ENCODE results near the gene GINS3. TPM values are rescaled to one million over a fixed set of nuclear protein-coding genes. Genes with fewer than 3 reads are reported as not detected.

GINS3 gene
- polyA plus RNA-seq (2013, experiment 1 of 2) = 5.4 TPM
- polyA plus RNA-seq (2013, experiment 2 of 2) = 4.4 TPM

DNA sequence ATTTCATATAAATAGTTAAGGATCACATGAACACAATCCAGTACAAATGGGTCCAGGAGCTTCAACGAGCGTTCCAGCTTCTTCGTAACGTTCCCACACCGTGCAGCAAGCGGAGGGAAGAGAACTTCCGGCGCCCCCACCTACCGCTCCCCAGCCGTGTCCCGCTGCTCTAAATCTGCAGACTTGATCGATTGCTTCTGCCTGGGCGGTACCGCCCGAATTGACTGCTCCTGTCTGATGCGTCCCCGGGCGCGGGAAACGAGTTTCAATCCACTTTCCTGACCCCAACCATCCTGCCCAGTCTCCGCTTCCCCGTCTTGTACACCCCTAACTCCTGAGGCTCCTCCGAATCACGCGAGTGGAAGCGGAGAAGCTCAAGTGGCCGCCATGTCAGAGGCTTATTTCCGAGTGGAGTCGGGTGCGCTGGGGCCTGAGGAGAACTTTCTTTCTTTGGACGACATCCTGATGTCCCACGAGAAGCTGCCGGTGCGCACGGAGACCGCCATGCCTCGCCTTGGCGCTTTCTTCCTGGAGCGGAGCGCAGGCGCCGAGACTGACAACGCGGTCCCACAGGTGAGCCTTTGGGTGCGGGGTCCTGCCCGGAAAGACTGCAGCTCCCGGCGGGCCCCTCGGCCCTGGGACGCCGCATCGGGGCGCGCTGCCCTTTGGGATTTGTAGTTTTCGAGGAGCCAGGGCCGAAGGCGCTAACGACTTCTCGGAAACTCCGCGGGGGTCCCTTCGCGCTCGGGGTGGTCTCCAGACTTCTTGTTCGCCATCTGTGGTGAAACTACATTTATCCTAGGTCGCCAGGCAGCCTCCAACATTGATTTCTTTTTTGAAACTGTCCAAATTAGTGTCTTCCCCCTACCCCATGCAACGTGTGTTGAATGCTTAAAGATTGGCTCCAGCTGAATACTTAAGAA lies at the start of gene GINS3:
TSS of gene GINS3 (plus strand) at position 257 of the 923 bp plus-strand sequence. CDS start at position 388, 131 bp downstream.
- WGBS, 2 experiments (ENCODE audit: insufficient coverage in 2 of 2) = 0% methylated on average over 61 to 62 of the region's 67 CpGs
- no peaks in the 10 kb centered on the region for H3K9me3 ChIP-seq (ENCODE audit: control insufficient read depth, low read length)
- no peaks in the 10 kb centered on the region for H3K4me1 ChIP-seq (ENCODE audit: control insufficient read depth, insufficient read depth, low read length, poor library complexity, severe bottlenecking)
- H3K27ac ChIP-seq (ENCODE audit: low read depth, low read length, severe bottlenecking) = peak within 1 kb of the TSS; percentile 62
- peak within 1 kb of the TSS; percentile 90 for H3K4me3 ChIP-seq (ENCODE audit: extremely low read depth, insufficient read depth, low read length, poor library complexity, severe bottlenecking)
- no peaks in the 10 kb centered on the region for H3K36me3 ChIP-seq (ENCODE audit: control insufficient read depth, insufficient read depth, low read length)

- Histone ChIP-seq H3K27ac (ENCODE audit: low read depth, low read length, severe bottlenecking) (no peak overlapping the region), H3K36me3 (ENCODE audit: control insufficient read depth, insufficient read depth, low read length) (no peaks in the 10 kb centered on the region), H3K4me1 (ENCODE audit: control insufficient read depth, insufficient read depth, low read length, poor library complexity, severe bottlenecking) (peaks cover 4% of the 10 kb centered on the region), H3K4me3 (ENCODE audit: extremely low read depth, insufficient read depth, low read length, poor library complexity, severe bottlenecking) (no peak overlapping the region), H3K9me3 (ENCODE audit: control insufficient read depth, low read length) (no peaks in the 10 kb centered on the region)
- WGBS, 2 experiments (ENCODE audit: insufficient coverage in 2 of 2) = 100% methylated on average over 2 to 4 of the region's 4 CpGs
Observed at GRCh38 chr16:58343562-58343961, 48.7 kb upstream of the GINS3 start.

- H3K9me3 ChIP-seq (ENCODE audit: control insufficient read depth, low read length) = no peaks in the 10 kb centered on the region
- 87 to 90% methylated on average over 8 to 10 of the region's 14 CpGs for WGBS, 2 experiments (ENCODE audit: insufficient coverage in 2 of 2)
- no peak overlapping the region for H3K4me3 ChIP-seq (ENCODE audit: extremely low read depth, insufficient read depth, low read length, poor library complexity, severe bottlenecking)
- no peaks in the 10 kb centered on the region for H3K36me3 ChIP-seq (ENCODE audit: control insufficient read depth, insufficient read depth, low read length)
- no peak overlapping the region for H3K27ac ChIP-seq (ENCODE audit: low read depth, low read length, severe bottlenecking)
- peaks cover 4% of the 10 kb centered on the region for H3K4me1 ChIP-seq (ENCODE audit: control insufficient read depth, insufficient read depth, low read length, poor library complexity, severe bottlenecking)
Observed at GRCh38 chr16:58345574-58346354, 46.5 kb upstream of the GINS3 start.

DNA sequence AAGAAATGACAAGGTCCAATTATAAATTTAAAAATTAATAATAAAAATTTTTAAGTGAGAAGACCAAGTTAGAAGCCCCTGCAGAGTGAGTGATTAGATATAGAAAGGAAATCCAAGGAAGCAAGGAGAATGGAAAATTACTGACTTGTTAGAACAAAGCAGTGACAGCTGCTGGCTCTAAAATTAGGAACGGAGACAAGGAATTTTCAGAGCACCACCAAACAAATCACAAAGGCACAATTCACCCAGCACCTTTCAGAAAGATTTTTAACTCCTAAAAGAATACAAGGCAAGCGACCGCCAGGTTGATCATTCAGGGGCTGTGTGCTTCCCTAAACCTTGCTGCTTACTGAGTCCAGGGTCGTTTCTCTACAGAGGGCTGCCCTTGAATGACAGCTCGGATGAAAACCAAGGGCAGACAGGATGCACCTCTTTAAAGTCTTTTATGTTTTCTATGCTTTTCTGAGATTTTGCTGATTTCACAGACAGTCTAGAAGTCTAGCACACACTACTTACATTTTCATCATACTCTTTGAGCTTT lies 45.4 kb upstream of the GINS3 start:
- Histone ChIP-seq H3K4me3 (ENCODE audit: extremely low read depth, insufficient read depth, low read length, poor library complexity, severe bottlenecking) (no peak overlapping the region), H3K4me1 (ENCODE audit: control insufficient read depth, insufficient read depth, low read length, poor library complexity, severe bottlenecking) (peaks cover 4% of the 10 kb centered on the region), H3K9me3 (ENCODE audit: control insufficient read depth, low read length) (no peaks in the 10 kb centered on the region), H3K36me3 (ENCODE audit: control insufficient read depth, insufficient read depth, low read length) (no peaks in the 10 kb centered on the region), H3K27ac (ENCODE audit: low read depth, low read length, severe bottlenecking) (no peak overlapping the region)
- 79 to 83% methylated on average over 3 to 4 of the region's 5 CpGs for WGBS, 2 experiments (ENCODE audit: insufficient coverage in 2 of 2)

GRCh38 chr16:58348986-58349385 lies 43.3 kb upstream of the GINS3 start:
- peaks cover 4% of the 10 kb centered on the region for H3K4me1 ChIP-seq (ENCODE audit: control insufficient read depth, insufficient read depth, low read length, poor library complexity, severe bottlenecking)
- WGBS, 2 experiments (ENCODE audit: insufficient coverage in 2 of 2) = 75 to 90% methylated on average over 2 of the region's 3 CpGs
- peaks cover 5% of the 10 kb centered on the region for H3K9me3 ChIP-seq (ENCODE audit: control insufficient read depth, low read length)
- H3K36me3 ChIP-seq (ENCODE audit: control insufficient read depth, insufficient read depth, low read length) = no peaks in the 10 kb centered on the region
- H3K4me3 ChIP-seq (ENCODE audit: extremely low read depth, insufficient read depth, low read length, poor library complexity, severe bottlenecking) = no peak overlapping the region
- no peak overlapping the region for H3K27ac ChIP-seq (ENCODE audit: low read depth, low read length, severe bottlenecking)

- no peak overlapping the region for H3K27ac ChIP-seq (ENCODE audit: low read depth, low read length, severe bottlenecking)
- no peak overlapping the region for H3K4me3 ChIP-seq (ENCODE audit: extremely low read depth, insufficient read depth, low read length, poor library complexity, severe bottlenecking)
- H3K9me3 ChIP-seq (ENCODE audit: control insufficient read depth, low read length) = peaks cover 5% of the 10 kb centered on the region
- no peaks in the 10 kb centered on the region for H3K4me1 ChIP-seq (ENCODE audit: control insufficient read depth, insufficient read depth, low read length, poor library complexity, severe bottlenecking)
- H3K36me3 ChIP-seq (ENCODE audit: control insufficient read depth, insufficient read depth, low read length) = no peaks in the 10 kb centered on the region
- 78 to 80% methylated on average over 8 of the region's 8 CpGs for WGBS, 2 experiments (ENCODE audit: insufficient coverage in 2 of 2)
Observed at GRCh38 chr16:58352690-58353089, 39.6 kb upstream of the GINS3 start.

DNA sequence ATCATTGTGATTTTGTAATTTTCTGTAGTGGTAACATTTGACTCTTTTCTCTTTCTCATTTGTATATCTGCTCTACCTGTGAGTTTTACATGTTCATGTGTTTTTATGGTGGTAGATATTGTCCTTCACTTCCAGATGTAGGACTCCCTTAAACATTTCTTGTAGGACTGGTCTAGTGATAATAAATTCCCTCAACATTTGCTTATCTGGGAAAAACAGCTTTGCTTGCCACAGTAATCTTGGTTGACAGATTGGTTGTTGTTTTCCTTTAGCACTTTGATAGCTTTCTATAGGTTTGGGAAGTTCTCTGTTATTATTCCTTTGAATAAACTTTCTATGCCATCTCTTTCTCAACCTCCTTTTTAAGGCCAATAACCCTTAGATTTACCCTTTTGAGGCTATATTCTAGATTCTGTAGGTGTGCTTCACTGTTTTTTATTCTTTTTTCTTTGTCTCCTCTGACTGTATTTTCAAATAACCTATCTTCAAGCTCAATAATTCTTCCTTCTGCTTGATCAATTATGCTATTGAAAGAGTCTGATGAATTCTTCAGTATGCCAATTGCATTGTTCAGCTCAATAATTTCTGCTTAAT lies 32.1 kb upstream of the GINS3 start:
- peaks cover 3% of the 10 kb centered on the region for H3K9me3 ChIP-seq (ENCODE audit: control insufficient read depth, low read length)
- H3K36me3 ChIP-seq (ENCODE audit: control insufficient read depth, insufficient read depth, low read length) = no peaks in the 10 kb centered on the region
- no peak overlapping the region for H3K27ac ChIP-seq (ENCODE audit: low read depth, low read length, severe bottlenecking)
- H3K4me3 ChIP-seq (ENCODE audit: extremely low read depth, insufficient read depth, low read length, poor library complexity, severe bottlenecking) = no peak overlapping the region
- no peaks in the 10 kb centered on the region for H3K4me1 ChIP-seq (ENCODE audit: control insufficient read depth, insufficient read depth, low read length, poor library complexity, severe bottlenecking)

GRCh38 chr16:58361726-58362125 lies 30.5 kb upstream of the GINS3 start:
- H3K4me3 ChIP-seq (ENCODE audit: extremely low read depth, insufficient read depth, low read length, poor library complexity, severe bottlenecking) = no peak overlapping the region
- no peaks in the 10 kb centered on the region for H3K4me1 ChIP-seq (ENCODE audit: control insufficient read depth, insufficient read depth, low read length, poor library complexity, severe bottlenecking)
- H3K9me3 ChIP-seq (ENCODE audit: control insufficient read depth, low read length) = peaks cover 3% of the 10 kb centered on the region
- no peaks in the 10 kb centered on the region for H3K36me3 ChIP-seq (ENCODE audit: control insufficient read depth, insufficient read depth, low read length)
- no peak overlapping the region for H3K27ac ChIP-seq (ENCODE audit: low read depth, low read length, severe bottlenecking)

DNA sequence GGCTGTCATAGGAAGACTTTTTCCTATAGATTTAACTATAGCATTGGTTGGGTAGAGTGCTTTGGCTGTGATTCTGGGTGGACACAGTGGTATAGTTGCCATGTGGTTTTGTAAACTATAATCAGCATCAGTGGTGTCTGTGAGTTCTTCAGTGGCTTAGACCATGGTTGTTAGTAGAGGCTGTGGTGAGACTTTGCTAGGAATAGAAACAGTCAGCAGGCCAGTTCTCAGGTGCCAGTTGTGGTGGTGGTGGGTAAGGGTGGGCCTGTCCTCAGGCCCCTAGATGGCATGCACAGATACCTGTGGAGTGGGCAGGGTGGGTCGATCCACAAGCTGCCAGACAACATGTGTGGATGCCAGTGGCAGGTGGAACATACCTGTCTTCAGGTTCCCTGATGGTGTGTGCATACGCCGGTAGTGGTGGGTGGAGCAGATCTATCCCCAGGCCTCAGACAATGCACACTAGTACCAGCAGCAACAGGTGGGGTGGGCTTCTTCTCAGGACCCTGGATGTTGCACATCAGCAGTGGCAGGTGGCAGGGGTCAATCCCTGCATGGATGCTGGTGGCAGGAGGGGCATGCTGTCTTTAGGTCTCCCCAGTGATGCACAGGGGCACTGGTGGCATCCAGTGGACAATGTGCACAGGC lies 28.4 kb upstream of the GINS3 start:
- WGBS, 2 experiments (ENCODE audit: insufficient coverage in 2 of 2) = 95 to 97% methylated on average over 3 of the region's 3 CpGs
- peaks cover 3% of the 10 kb centered on the region for H3K9me3 ChIP-seq (ENCODE audit: control insufficient read depth, low read length)
- H3K27ac ChIP-seq (ENCODE audit: low read depth, low read length, severe bottlenecking) = no peak overlapping the region
- no peak overlapping the region for H3K4me3 ChIP-seq (ENCODE audit: extremely low read depth, insufficient read depth, low read length, poor library complexity, severe bottlenecking)
- no peaks in the 10 kb centered on the region for H3K36me3 ChIP-seq (ENCODE audit: control insufficient read depth, insufficient read depth, low read length)
- no peaks in the 10 kb centered on the region for H3K4me1 ChIP-seq (ENCODE audit: control insufficient read depth, insufficient read depth, low read length, poor library complexity, severe bottlenecking)

DNA sequence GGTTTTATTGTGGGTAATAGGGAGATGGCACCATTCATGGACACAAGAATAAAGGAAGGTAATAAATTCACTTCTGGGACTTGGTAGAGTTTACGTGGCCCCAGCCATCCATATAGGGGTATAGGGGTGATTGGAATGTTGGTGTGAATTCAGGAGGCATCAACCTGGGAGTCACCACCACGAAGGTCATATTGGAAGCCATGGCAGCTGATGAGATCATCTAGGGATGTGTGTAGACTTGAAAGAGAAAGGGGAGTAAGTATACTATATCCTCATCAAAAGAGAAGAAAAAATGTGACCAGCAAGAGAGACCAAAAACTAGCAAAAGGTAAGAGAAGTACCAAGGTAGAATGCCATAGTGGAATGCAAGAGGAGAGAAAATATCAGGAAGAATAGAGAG lies 26.6 kb upstream of the GINS3 start:
- WGBS, 2 experiments (ENCODE audit: insufficient coverage in 2 of 2) = 78 to 86% methylated on average over 1 of the region's 2 CpGs

More for the DNA sequence above, 26.6 kb upstream of the GINS3 start:
- Histone ChIP-seq H3K9me3 (ENCODE audit: control insufficient read depth, low read length) (no peaks in the 10 kb centered on the region), H3K4me1 (ENCODE audit: control insufficient read depth, insufficient read depth, low read length, poor library complexity, severe bottlenecking) (no peaks in the 10 kb centered on the region), H3K36me3 (ENCODE audit: control insufficient read depth, insufficient read depth, low read length) (no peaks in the 10 kb centered on the region), H3K4me3 (ENCODE audit: extremely low read depth, insufficient read depth, low read length, poor library complexity, severe bottlenecking) (no peak overlapping the region), H3K27ac (ENCODE audit: low read depth, low read length, severe bottlenecking) (no peak overlapping the region)

Measured in mesodermal cell (in vitro differentiated cells).